CD4-positive, alpha-beta T cell treated with Interleukin-17A for 4 hours (primary cell): Measurements from ENCODE around the gene DHRS3.

Experiments
- DNase-seq: peaks from one replicate; pipeline ENCODE4 v3.0.0-alpha.2; 2020; ENCODE audit warnings: mixed read lengths

Gene DHRS3

GRCh38 chr1:12637693-12638092, 19.7 kb upstream of the DHRS3 start:
- DNase-seq, result no peak

DNA sequence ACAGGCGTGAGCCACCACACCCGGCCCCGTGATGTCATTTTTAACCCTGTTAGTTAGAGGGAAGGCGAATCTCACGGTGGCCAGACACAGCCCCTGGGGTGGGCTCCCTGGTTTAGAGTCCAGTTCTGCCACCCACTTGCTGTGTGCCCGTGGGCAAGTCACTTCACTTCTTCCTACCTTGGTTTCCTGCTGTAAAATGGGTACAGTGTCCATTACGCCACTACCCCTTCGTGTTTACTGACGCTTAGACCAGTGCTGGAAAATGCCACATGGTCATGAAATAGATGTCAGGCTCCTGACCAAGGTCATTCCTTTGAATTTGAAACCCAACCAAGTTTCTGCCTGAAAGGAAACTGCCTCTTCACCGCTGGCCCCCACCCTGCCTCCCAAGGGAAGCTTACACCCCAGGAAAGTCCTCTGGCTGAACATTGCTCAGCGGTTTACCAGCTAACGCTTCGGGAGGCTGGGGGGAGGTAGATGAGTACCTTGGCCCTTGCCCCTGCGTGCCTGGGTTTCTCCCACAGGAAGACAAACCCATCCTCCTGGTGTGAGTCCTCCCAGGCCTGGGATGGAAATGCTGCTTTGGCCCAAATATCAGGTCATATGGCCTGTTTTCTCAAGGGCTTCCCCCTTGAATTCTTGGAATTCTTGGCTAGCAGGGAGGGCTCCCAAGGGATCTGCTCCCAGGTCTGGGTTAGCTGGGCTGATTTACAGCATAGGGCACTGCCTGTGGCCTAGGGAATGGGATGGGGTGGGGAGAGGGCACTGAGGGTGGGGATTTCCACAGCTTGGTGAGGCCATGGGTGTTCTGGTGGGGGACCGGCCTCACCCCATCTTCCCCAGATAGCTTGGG, 18.3 kb upstream of the DHRS3 start:
- DNase-seq, result no peak

DNA sequence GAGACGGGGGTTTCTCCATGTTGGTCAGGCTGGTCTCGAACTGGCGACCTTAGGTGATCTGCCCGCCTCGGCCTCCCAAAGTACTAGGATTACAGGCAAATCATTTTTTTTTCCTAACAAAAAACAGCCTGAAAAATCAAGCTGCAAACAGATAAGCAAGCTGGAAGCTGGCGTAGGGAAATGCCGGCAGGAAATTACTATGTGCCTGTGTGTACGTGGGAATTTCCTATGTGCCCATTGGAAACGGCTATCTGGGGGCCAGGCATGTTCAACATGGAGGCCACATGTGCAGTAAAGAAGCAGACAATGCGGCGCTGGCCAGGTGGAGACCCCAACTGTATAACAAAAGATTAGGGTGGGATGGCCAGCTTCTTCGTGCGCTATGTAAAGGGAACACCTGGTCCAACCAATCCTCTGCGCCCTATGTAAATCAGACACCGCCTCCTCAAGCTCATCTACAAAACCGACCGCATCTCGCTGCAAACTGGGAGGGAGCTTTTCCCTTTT, 16.7 kb upstream of the DHRS3 start:
- DNase-seq, result no peak

DNA sequence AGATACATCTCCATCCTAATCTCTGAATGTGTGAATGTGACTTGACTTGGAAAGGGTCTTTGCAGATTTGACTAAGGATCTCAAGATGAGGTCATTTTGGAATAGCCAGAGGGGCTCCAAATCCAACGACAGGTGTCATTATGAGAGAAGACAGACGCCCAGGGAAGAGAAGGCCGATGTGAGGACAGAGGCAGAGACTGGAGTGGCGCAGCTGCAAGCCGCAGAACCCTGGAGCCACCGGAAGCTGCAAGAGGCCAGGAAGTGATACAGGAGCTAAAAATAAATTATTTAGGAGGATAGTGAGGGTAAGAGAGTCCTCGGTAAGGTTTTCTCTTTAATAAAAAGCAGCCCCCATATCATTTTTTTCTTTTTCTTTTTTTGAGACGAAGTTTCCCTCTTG, 16.1 kb upstream of the DHRS3 start:
- DNase-seq, result no peak

DNA sequence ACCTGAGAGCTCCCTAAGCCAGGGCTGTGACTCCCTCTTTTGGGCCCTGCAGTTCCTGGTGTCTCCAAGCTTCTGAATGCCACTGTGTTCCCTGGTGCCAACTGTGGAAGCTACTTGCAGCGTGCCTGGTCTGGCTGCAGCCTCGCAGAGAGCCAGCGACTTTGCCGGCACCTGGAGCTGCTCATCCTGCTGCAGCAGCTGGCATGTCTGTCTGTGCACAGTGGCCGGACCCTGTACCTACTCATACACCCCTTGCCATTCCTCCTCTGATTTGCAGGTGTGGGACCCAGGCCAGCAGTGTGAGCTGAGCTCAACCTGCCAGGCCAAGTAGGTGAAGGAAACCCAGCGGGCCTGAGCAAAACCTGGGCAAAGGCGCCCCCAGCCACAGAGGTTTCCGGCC, 13.6 kb upstream of the DHRS3 start:
- DNase-seq, result no peak

GRCh38 chr1:12630946-12631530, 13.0 kb upstream of the DHRS3 start:
- no peak for DNase-seq

DNA sequence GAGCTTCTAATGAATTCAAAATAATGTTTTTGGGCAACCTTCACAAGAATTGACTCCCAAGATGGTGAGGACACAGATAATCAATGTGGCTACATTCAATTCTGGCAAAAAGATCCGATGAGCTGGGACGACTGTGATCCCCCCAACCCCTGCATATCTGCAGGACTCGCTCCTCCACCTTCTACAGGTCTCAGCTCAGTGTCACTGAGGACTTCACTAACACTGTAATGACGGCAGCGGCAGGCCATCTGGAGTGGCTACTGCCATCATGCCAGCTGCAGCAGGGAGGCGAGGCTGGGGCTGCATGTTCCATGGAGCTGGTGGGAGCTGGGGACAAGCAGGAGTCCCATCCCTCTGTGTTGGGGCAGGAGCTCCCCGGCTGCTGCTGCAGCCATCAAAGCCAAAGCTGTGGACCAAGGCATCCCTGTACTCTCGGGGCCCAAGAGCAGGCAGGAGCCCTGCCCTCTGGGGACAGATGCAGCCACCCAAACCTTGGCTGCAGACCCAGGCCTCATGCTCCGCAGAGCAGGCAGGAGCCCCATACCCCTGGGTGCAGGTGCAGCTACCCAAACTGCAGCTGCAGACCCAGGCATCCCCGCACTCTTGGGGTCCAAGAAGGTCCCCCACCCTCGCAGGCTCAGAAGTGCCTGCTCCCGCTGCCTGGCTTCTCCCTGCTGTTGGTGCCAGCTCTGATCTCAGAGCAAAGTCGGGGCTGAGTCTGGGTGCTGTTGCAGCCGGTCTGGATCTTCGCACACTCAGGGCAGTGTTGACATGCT, 12.2 kb upstream of the DHRS3 start:
- DNase-seq, result no peak

GRCh38 chr1:12629511-12629956, 11.5 kb upstream of the DHRS3 start:
- no peak for DNase-seq

DNA sequence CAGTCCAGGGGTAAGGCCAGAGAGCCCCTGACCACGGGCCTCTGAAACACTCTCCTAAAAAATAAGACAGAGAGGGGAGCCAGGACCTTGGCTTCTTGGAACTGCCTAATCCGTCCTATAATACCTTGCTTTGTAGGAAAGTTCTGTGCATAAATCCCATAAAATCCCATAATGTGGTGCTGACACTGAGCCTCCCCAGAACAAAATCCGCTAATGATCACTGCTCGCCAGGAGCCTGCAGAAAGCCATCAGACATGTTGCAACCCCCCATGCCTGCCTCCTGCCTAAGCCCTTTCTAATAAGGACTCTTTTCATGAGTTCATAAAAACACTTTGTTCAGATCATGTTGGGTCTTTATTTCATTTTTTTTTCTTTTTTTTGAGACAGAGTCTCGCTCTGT, 9.3 kb upstream of the DHRS3 start:
- DNase-seq, result no peak

DNA sequence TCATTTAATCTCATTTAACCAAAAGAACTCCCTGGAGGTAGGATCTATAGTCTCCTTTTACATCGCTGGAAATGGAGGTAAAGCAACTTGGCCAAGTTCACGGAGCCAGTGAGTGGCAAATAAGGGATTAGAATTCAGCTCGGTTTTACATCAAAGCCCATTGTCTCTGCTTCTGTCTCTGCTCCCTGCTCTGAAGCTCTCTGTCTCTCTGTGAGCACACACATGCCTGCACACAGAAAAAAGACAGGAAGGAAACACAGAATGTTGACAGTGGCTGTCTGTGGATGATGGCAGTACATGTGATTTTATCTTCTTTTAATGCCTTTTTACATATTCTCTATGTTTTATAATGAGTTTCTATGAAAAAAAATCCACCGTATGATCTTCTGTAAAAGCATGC, 8.9 kb upstream of the DHRS3 start:
- DNase-seq, result no peak

DNA sequence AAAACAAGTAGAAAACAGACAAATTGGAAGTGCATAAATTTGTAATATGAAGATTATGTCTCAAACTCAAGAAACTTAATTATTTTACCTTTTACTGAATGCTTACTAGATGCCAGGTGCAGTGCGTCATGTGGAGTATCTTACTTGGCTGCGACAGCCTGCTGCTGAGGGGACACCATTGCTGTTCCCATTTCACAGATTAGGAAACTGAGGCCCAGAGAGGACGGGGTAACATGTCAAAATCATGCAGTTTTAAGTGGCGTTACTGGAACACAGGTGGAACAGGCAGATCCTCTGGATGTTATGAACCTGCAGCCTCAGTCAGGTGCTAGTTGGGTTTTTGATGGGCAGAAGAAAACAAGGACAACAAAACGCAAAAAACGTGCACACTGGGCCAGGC, 7.3 kb upstream of the DHRS3 start:
- DNase-seq, result no peak

- no peak for DNase-seq
Measured at GRCh38 chr1:12622506-12622905, 4.5 kb upstream of the DHRS3 start.

GRCh38 chr1:12621346-12622335, 3.6 kb upstream of the DHRS3 start:
- no peak for DNase-seq

DNA sequence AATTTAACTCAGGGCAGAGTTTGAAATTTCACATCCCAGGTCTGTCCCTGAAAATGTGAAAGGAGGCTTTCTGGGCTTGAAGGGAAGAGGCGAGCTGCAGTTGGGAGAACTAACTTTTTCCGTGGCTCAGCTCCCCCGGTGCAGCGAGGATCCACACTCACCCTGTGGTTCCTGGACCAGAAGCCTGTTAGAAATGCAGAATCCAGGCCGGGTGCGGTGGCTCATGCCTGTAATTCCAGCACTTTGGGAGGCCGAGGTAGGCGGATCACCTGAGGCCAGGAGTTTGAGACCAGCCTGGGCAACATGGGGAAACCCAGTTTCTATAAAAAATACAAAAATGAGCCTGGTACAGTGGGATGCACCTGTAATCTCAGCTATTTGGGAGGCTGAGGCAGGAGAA, 2.9 kb upstream of the DHRS3 start:
- DNase-seq, result no peak

- DNase-seq, result peak; percentile 37
Measured at GRCh38 chr1:12620488-12620865, 2.5 kb upstream of the DHRS3 start.

GRCh38 chr1:12619792-12620487, 1.9 kb upstream of the DHRS3 start:
- DNase-seq, result peak; percentile 85

- peak; percentile 77 for DNase-seq
Measured at GRCh38 chr1:12618965-12619791, 1.2 kb upstream of the DHRS3 start.

DNA sequence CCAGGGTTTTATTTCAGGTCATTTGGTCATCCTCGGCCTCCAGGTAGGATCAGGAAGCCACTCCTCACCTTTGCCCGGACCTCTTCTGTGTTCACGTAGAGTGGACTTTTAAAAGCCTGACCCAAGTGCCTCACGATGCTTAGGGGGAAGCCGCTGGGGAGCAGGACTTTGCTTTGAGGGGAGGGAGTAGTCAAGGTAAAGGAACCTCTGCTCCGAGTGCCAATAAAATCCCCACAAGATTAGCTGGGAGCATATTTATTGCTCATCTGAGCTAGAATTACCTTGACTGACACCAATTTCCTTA, 603 bp upstream of the DHRS3 start:
- no peak for DNase-seq

GRCh38 chr1:12617511-12617900, 504 bp downstream of the DHRS3 start:
- DNase-seq, result peak; percentile 74

GRCh38 chr1:12616709-12617373, 1.2 kb downstream of the DHRS3 start:
- DNase-seq, result peak; percentile 48
